K562 (cell line): ENCODE results near the gene MRPL38. TPM values are rescaled to one million over a fixed set of nuclear protein-coding genes. Genes with fewer than 3 reads are reported as not detected.
A peak's percentile ranks its signal among the peaks of the same experiment; 100 is the strongest.

Experiments
- ATAC-seq: fragments of 200-7000 bp; cut with Tn5 transposase; 3 replicates; pipeline ENCODE4 v1.9.1; 2020; ENCODE audit warnings: moderate library complexity
- BruUV-seq: library from RNA; stranded (reverse); fragments of 400-500 nt; replicated peaks from 2 replicates; lab custom pipeline; 2021; lab: Mats Ljungman, UMichigan
- CTCF ChIA-PET: fragments of 300-600 bp; formaldehyde crosslinking; extraction: SDS; loops from one replicate; lab custom pipeline; 2021; ENCODE audit warnings: low intra/inter-chr PET ratio; lab: Yijun Ruan, JAX
- POLR2A ChIA-PET: fragments of 300-600, 350-650 bp; sonication (Branson Sonifier 250); formaldehyde crosslinking; extraction: SDS; loops from one replicate; lab custom pipeline; 2021; ENCODE audit warnings: antibody characterized with exemption, inconsistent platforms; lab: Yijun Ruan, JAX
- DNase-seq, 4 experiments: peaks; one replicate each; pipeline versions ENCODE4 v3.0.0 to v3.0.0-alpha.2; 2011 to 2018; ENCODE audit warnings: low spot score in 3 of 4, mixed read lengths in 3 of 4; ENCODE audit errors: extremely low read depth in 1 of 4
- FAIRE-seq: peaks from 2 replicates; lab custom pipeline; 2011; peaks lifted over from hg19 to GRCh38; lab: Jason Lieb, UNC
- H2AFZ ChIP-seq: 2 replicates; pipeline ENCODE4 v1.6.0; 2011; ENCODE audit warnings: low read depth, low read length, control low read depth, inconsistent platforms
- H3K27ac ChIP-seq: fragments of 200-600 bp; 3 replicates; pipeline ENCODE4 v1.8.0; 2011; ENCODE audit warnings: low read depth, mild to moderate bottlenecking, control low read depth, inconsistent platforms, low read length, moderate library complexity, mixed read lengths; ENCODE audit errors: extremely low read depth
- H3K27me3 ChIP-seq, 2 experiments: fragments of 300-600 bp in 1 of 2; 2 replicates in 1 of 2; 3 replicates in 1 of 2; pipeline versions ENCODE4 v1.6.0 to v1.8.0; 2011; ENCODE audit warnings: inconsistent platforms in 2 of 2, low read length in 2 of 2, mild to moderate bottlenecking in 1 of 2, mixed read lengths in 1 of 2, moderate library complexity in 1 of 2; ENCODE audit not compliant: control insufficient read depth in 2 of 2, insufficient read depth in 2 of 2
- H3K36me3 ChIP-seq: fragments of 300-600 bp; 3 replicates; pipeline ENCODE4 v1.8.0; 2011; ENCODE audit warnings: mild to moderate bottlenecking, low read length, inconsistent platforms; ENCODE audit not compliant: control insufficient read depth, insufficient read depth
- H3K4me1 ChIP-seq, 2 experiments: fragments of 200-600 bp in 1 of 2; replicated peaks in 1 of 2; 2 replicates in 1 of 2; 3 replicates in 1 of 2; pipeline versions ENCODE4 v1.5.1 to v1.8.0; 2011; ENCODE audit warnings: inconsistent platforms in 2 of 2, low read length in 2 of 2, mild to moderate bottlenecking in 1 of 2, mixed read lengths in 1 of 2, moderate library complexity in 1 of 2; ENCODE audit not compliant: control insufficient read depth in 2 of 2, insufficient read depth in 2 of 2
- H3K4me2 ChIP-seq: 2 replicates; pipeline ENCODE4 v1.6.1; 2011; ENCODE audit warnings: low read length, control low read depth, inconsistent platforms, mixed read lengths; ENCODE audit not compliant: insufficient read depth
- H3K4me3 ChIP-seq: fragments of 200-600 bp; sonication (generic), shearing (Covaris generic); 2 replicates; pipeline ENCODE4 v1.5.1; 2016; ENCODE audit warnings: control low read depth, inconsistent platforms
- H3K79me2 ChIP-seq: fragments of 200-600 bp; 3 replicates; pipeline ENCODE4 v1.8.0; 2011; ENCODE audit warnings: low read length, inconsistent platforms; ENCODE audit not compliant: control insufficient read depth, insufficient read depth
- H3K9ac ChIP-seq, 2 experiments: 2 replicates each; pipeline versions ENCODE4 v1.6.0 to v1.6.1; 2011; ENCODE audit warnings: low read depth in 2 of 2, low read length in 2 of 2, control low read depth in 1 of 2, inconsistent platforms in 1 of 2, mild to moderate bottlenecking in 1 of 2, mixed read lengths in 1 of 2; ENCODE audit not compliant: insufficient read depth in 1 of 2
- H3K9me1 ChIP-seq: one replicate; pipeline ENCODE4 v1.6.0; 2011; ENCODE audit warnings: inconsistent platforms, mild to moderate bottlenecking, low read length, moderate library complexity; ENCODE audit not compliant: control insufficient read depth, insufficient read depth
- H3K9me3 ChIP-seq: replicated peaks from 2 replicates; pipeline ENCODE4 v1.5.1; 2011; ENCODE audit warnings: low read depth, low read length, inconsistent platforms; ENCODE audit not compliant: control insufficient read depth, insufficient read depth
- H4K20me1 ChIP-seq: replicated peaks from 2 replicates; pipeline ENCODE4 v1.6.1; 2011; ENCODE audit warnings: low read length, inconsistent platforms, mixed read lengths; ENCODE audit not compliant: control insufficient read depth, insufficient read depth
- ARID1B ChIP-seq: fragments of 450-650 bp; IDR thresholded peaks from 2 replicates; pipeline ENCODE4 v1.6.1; 2016; ENCODE audit warnings: antibody characterized with exemption, mild to moderate bottlenecking, inconsistent platforms
- WGBS: fragments of 100-300 bp; shearing (Covaris generic); methylation state at CpG from one replicate; pipeline ENCODE4 v1.1.6; 2016; ENCODE audit warnings: low coverage, mixed read lengths; ENCODE audit not compliant: insufficient coverage; ENCODE audit errors: missing lambda C conversion rate; 5-methylcytosine and 5-hydroxymethylcytosine counted together
- in situ Hi-C: fragments of 300-500 bp; cut with MboI; formaldehyde crosslinking; loops from 4 replicates; pipeline ENCODE4 v1.15.0; 2018; ENCODE audit warnings: inconsistent platforms, mixed read lengths
- intact Hi-C: fragments of 100-400 bp; cut with micrococcal nuclease; formaldehyde crosslinking; loops from 2 replicates; pipeline ENCODE4 v1.14.2; 2022
- polyA plus RNA-seq, 8 experiments: library from polyadenylated mRNA; depleted of rRNA in 4 of 8; stranded (reverse) in 5 of 8; unstranded in 3 of 8; fragments of >200 nt; fragmentation: Nextera tagmentation in 2 of 8; fragmentation: Illumina TruSeq in 1 of 8; extraction: Ambion mirVana in 2 of 8; extraction: Trizol in 1 of 8; gene quantifications; 2 replicates each; pipeline versions ENCODE4 v1.2.1 to v1.2.3, GENCODE V29; 2011 to 2014; ENCODE audit warnings: inconsistent platforms in 1 of 8, missing spikeins in 1 of 8
- total RNA-seq, 7 experiments: library from RNA; depleted of rRNA in 6 of 7; stranded (reverse); fragments of >200 nt in 6 of 7; fragmentation: Illumina TruSeq in 2 of 7; extraction: Trizol in 2 of 7; gene quantifications; 2 replicates each; pipeline versions ENCODE4 v1.2.1 to v1.2.3, GENCODE V29; 2011 to 2021; ENCODE audit warnings: low replicate concordance in 1 of 7
- TF ChIP-seq, protein P1 (sequence below): sonication (generic); formaldehyde crosslinking; IDR thresholded peaks from 2 replicates; pipeline ENCODE4 v1.8.1; 2023; ENCODE audit warnings: mild to moderate bottlenecking, missing genetic modification reagents

The MRPL38 gene
- total and polyA plus RNA-seq, 9 of the 15 experiments (the other 6 are each of a cell fraction or from before 2014, with no cell fraction given) = 4.5 to 154 (median 48.5) TPM

DNA sequence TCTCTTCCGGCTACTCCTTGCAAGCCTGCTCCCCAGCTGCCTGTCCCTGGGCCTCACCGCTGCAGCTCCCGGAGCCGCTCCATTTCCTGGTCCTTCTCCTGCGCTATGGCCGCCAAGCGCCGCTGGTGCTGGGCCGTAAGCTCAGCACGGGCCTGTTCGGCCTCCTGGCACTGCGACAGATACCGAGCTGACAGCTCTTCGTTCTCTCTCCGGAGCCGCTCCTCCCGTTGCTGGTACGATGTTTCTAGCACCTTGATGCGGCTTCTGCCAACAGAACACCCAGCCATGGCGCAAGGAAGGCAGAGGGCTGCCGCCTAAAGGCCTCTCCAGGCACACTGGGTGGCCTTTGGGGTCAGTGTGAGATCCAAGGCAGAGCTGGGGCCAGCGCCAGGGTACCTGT is 14.9 kb upstream of the MRPL38 start:
- ChIA-PET POLR2A (interaction anchor here (0.6 to 1.8 kb wide), 5 partner anchors 8 to 59 kb away, joined by 3 to 7 read pairs (median 5); partner anchors contain the start of genes ACOX1 and TEN1), CTCF (no interaction called here)
- in situ Hi-C loops (no loop called here), intact Hi-C loops (no loop called here)
- Histone ChIP-seq H3K4me3 (no peak overlapping the region), H3K4me1 (peaks cover 0 to 42% of the 10 kb centered on the region in 2 experiments; a peak in 2 of 5 replicates), H3K9me3 (no peaks in the 10 kb centered on the region), H2AFZ (no peak overlapping the region), H4K20me1 (no peaks in the 10 kb centered on the region), H3K79me2 (no peaks in the 10 kb centered on the region), H3K36me3 (0 out of 3 replicates have a peak, but pooled peaks cover 3% of the 10 kb centered on the region), H3K9ac (peak overlapping the region in 1 of 2 experiments; percentile 71; a peak in 2 of 4 replicates), H3K9me1 (no peaks in the 10 kb centered on the region), H3K27me3 (no peaks in the 10 kb centered on the region), H3K27ac (no peak overlapping the region), H3K4me2 (no peak overlapping the region)
- ATAC-seq (no peak), DNase-seq (no peak), FAIRE-seq (no peak)
- WGBS = 88% methylated on average over 15 of the region's 22 CpGs
- TF ChIP-seq, protein P1, sequence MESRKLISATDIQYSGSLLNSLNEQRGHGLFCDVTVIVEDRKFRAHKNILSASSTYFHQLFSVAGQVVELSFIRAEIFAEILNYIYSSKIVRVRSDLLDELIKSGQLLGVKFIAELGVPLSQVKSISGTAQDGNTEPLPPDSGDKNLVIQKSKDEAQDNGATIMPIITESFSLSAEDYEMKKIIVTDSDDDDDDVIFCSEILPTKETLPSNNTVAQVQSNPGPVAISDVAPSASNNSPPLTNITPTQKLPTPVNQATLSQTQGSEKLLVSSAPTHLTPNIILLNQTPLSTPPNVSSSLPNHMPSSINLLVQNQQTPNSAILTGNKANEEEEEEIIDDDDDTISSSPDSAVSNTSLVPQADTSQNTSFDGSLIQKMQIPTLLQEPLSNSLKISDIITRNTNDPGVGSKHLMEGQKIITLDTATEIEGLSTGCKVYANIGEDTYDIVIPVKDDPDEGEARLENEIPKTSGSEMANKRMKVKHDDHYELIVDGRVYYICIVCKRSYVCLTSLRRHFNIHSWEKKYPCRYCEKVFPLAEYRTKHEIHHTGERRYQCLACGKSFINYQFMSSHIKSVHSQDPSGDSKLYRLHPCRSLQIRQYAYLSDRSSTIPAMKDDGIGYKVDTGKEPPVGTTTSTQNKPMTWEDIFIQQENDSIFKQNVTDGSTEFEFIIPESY (CRISPR knock-in tag) = peak; percentile 84
- no peak for TF ChIP-seq ARID1B
- no TSS peak for BruUV-seq
